GM18870 (cell line): ENCODE measurements around the gene TP53.

Experiments
- ATAC-seq: cut with Tn5 transposase; IDR thresholded peaks from one replicate; pipeline ENCODE4 v1.9.1; 2021; ENCODE audit warnings: moderate library complexity; ENCODE audit not compliant: unreplicated experiment

Gene TP53

GRCh38 chr17:7687072-7687907 is at the start of gene TP53:
TP53 (minus strand) TSS chr17:7687490; CDS start chr17:7676594, 10,896 bp downstream.
- no peak for ATAC-seq

DNA sequence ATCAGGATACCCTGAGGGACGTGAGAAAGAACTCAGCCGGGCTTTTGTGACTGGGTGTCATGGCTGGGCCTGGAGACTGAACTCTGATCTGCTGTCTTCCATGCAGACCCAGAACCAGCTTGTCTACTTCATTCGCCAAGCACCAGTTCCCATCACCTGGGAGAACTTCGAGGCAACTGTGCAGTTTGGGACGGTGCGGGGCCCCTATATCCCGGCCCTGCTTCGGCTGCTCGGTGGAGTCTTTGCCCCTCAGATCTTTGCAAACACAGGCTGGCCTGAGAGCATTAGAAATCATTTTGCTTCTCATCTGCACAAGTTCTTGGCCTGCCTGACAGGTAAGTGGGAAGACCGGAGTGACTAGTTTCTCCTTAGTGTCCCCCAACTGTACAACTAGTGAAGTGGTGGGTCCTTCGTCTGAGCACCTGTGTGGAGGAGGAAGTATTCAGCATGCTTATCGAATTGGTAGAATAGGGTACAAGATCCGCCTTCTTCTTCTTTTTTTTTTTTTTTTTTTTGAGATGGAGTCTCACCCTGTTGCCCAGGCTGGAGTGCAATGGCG is 45.8 kb upstream of the TP53 start:
- ATAC-seq, result no peak

GRCh38 chr17:7729816-7730215 is 42.5 kb upstream of the TP53 start:
- no peak for ATAC-seq

- ATAC-seq, result no peak
Measured at GRCh38 chr17:7727886-7728285, 40.6 kb upstream of the TP53 start.

DNA sequence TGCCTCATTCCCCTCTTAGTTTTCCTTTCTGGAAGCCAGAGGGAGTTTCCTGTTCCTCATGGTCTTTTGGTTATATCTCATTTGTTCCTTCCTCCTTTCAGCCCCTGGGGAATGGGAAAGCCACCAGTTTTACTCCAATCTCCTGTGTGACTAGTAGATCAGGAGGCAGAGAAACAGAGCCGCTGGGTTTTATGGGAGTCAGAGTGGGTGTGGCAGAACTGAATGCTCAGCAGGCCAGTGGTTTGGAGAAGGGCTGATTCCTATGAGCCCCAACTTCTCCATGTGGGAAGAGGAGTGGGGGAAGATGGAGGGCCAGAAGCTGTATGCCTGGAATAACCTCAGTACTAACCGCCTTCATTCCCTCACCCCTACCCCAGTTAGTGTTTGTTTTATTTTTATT is 34.3 kb upstream of the TP53 start:
- ATAC-seq, result no peak

DNA sequence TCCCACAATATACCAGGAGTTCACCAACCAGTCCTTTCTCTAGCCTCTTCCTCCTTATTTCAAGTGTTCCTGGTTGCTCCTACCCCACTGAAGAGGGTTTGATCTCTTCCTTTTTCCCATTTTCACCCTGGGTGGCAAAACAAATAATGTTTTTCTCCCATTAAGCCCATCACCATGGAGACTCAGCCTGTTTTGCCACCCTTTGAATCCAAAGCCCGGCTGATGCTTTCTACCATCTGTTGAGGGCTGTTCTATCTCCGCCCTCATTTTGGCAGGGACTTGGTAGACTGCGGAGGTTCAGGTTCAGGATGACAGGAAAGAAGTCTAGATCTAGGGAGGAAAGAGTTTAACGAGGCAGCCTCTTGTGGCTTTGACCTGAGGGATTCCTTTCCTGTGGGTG is 32.8 kb upstream of the TP53 start:
- no peak for ATAC-seq

DNA sequence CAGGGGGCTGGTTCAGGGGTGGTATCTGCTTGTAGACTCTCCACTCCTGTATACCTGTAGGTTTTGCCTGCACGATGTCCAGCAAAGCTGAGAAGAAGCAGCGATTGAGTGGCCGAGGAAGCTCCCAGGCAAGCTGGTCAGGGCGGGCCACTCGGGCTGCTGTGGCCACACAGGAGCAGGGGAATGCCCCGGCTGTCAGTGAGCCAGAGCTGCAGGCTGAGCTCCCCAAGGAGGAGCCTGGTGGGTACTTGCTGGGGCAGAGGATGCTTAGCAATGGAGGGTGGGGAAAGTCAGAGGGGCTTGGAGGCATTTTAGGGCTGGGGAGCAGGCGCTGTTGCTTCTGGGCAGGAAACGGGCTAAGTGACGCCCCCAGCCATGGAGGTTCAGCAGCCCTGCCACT is 32.4 kb upstream of the TP53 start:
- no peak for ATAC-seq

DNA sequence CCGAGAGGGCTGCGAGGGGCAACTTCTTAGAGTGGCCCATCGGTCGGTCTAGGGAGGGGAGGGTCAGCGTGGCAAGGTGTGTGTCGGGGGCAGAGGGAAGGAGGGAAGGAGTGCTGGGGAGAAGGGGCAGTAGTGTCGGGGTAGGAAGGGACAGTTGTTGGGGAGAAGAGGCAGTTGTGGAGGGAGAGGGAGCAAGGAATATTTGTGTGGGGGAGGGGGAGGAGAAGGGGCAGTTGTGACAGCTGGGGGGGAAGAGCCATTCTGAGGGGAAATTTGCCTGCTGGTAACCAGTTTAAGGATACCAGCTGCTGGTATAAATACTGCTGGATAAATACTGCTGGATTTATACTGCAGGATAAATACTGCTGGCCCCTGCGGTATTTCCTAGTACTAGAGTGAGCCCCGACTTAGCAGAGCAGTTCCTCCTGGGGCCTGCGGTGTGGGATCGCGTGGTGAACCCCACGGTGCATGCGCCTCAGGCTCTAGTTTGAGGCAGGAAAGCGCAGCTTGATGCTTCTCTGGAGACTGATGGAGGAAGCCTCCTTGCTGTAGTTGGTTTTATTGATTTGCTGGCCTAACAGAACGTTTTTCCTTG is 30.6 kb upstream of the TP53 start:
- ATAC-seq, result no peak

DNA sequence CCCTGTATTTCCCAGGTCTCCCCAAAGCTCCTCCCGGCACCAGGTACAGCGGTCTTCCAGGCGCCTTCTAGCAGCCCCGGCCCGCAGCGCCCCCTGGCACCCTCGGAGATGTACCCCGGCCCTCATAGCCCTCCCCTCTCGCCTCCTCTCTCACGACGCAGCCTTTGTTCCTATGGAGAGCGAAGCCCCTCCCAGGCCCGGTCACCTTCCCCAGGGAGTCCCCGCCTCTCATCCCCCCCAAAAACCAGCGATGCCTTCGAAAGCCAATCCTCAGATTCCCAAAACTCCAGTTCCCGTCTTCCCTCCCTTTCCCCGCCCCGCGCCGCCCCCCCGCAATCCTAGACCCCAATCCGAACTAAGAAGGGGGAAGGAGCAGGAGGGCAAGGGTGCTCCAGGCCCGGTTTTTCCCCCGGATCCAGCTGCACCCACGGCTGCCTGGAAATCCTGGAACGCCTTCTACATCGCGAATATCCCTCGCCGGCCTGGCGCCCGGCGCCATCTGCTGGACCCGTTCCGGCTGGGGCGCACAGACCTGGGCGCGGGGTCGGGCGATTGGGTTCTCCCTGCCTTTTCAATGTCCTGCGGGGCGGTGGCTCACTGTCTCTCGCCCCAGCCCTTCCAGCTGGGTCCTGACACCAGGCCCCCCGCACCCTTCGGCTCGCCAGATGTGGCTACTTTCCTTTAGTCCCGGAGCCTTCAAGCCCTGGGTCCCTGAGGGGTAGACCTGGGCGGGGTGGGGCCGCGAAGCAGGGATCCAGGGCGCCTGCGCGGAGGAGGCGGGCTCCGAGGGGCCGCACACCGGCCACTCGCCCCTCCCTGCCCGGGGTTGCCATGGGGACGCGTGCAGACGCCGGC is 29.8 kb upstream of the TP53 start, which contains the start of gene DNAH2:
DNAH2 (plus strand) TSS at position 844 of the 855 bp plus-strand sequence. CDS start 1,991 bp downstream, outside the sequence.
- no peak for ATAC-seq

DNA sequence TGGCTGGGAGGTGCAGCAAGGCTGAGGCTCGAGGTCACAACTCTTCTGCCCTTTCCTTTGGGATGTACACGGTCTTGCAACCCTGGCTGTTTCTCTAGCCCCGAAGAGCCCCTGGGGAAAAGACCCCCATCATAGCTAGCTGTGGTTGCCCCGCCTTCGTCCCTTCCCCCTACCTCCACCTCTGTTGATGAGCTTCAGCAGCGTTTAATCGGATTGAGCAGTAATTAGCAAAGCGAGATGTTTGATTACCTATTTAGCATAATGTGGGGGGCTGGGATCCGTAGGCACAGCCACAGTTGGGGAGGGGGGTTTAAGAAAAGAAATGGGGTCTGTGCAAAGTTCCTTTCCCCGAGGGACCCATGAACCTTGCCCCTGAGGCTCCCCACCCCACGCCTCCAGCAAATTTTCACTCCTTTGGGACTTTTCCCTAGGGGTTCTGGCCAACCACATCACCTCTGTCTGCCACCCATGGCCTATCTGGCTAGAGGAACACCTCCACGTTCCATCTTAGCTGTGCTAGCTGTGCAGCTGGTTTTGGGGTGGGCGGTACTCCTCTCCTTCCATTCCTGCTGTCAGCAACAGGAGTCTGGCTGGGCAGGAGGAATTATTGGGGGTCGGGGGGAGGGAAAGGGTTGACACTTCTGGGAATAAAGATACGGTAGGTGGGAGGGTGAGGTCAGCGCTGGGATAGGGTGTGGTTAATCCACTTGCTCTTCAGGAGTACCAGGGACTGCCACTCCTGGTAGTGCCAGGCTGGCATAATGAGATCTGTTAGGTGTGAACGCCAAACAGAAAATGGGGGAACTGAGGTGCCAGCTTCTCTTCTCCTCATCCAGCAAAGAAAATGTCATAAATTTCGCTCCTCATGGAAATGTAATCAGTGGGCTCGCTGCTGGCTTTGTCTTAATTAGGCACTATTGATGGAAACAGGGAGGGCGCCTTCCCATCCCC is 28.9 kb upstream of the TP53 start:
- ATAC-seq, result no peak

GRCh38 chr17:7714721-7715594 is 27.7 kb upstream of the TP53 start:
- no peak for ATAC-seq

DNA sequence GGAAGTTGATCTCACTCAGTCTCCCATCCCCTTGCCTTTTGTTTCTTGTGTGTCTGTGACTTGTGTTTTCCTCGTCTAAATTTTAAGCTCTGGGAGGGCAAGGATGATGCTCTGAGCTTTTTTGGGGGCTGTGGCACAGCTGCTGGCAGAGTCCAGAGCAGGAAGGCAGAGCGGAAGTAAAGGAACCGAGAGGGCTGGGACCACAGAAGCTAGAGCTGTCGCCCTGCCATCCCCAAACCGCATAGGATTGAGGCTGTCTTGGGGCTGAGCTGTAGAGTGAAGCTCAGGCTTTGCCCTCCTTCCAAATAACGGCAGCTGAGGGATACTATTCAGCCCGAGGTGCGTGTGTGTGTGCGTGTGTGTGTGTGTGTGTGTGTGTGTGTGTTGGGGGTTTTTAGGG is 26.5 kb upstream of the TP53 start:
- no peak for ATAC-seq

GRCh38 chr17:7712111-7712771 is 25.0 kb upstream of the TP53 start:
- no peak for ATAC-seq

DNA sequence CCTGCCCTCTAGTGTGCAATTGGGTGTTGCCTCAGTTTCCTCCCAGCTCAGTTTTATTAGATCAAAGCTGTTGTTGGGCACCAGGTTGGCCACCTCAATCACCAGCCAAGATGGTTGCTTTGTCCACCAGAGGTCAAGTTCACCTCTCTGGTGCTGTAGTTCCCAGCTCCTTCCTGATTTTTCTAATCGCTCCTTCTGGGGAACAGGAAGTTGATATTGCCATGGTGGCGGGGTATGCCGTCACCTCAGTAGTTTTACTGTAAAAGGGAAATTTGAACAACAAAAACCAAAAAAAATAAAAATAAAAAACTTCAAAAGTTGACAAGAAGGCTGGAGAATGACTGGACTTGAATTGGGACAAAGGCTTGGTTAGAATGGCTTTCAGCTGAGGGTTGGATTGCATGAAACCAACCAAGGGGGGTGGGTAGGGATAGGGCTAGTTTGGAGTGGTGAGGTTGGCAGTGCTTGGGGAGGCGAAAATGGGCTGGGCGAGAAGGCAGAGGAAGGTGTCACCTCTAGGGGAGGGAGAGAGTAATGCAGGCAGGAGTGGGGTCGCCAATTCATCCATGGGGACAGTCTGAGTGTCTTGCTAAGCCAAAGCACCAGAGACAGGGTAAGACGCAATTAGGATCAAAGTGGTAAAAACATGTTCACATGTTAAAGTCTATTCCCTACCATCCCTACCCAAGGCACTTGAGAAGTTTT is 23.9 kb upstream of the TP53 start:
- ATAC-seq, result no peak

- no peak for ATAC-seq
Measured at GRCh38 chr17:7710301-7710700, 23.0 kb upstream of the TP53 start.

DNA sequence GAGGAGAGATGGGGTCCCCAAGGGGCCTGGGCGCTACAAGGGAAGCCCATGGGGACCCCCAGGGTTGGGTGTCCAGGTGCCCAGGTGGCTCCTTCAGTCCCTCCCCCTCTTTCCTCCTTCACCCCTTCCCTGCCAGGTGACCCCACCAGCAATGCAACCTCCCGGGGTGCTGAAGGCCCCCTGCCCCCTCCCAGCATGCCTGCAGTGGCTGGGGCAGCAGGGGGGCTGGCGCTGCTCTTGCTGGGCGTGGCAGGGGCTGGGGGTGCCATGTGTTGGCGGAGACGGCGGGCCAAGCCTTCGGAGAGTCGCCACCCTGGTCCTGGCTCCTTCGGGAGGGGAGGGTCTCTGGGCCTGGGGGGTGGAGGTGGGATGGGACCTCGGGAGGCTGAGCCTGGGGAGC is 21.7 kb upstream of the TP53 start:
- no peak for ATAC-seq

DNA sequence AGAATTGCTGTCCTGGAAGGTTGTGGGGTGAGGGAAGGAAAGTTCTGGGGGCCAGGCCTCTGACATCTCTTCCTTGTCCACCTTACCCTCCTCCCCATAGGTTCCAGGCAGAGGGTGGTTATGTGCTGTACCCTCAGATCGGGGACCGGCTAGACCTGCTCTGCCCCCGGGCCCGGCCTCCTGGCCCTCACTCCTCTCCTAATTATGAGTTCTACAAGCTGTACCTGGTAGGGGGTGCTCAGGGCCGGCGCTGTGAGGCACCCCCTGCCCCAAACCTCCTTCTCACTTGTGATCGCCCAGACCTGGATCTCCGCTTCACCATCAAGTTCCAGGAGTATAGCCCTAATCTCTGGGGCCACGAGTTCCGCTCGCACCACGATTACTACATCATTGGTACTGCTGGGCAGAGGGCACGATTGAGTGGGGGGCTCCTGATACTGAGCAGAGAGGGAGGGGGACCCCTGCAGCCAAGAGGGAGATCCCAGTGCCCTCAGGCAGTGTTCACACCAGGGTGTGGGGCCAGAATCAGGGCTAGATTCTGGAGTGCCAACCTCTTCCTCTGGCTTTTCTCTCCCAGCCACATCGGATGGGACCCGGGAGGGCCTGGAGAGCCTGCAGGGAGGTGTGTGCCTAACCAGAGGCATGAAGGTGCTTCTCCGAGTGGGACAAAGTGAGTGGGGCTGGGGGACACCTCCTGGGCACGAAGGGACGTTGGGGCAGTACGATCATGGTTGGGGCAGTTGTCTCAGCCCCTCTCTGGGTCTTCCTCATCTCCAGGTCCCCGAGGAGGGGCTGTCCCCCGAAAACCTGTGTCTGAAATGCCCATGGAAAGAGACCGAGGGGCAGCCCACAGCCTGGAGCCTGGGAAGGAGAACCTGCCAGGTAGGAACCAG is 20.8 kb upstream of the TP53 start:
- ATAC-seq, result no peak
